A549 (cell line): ENCODE results near the gene XRN1. TPM values are rescaled to one million over a fixed set of nuclear protein-coding genes. Genes with fewer than 3 reads are reported as not detected.

Source experiments
- ATAC-seq, 2 experiments: fragments of 200-7000 bp in 1 of 2; fragments of >200 bp in 1 of 2; cut with Nextera tagmentation in 1 of 2; cut with Tn5 transposase in 1 of 2; 3 replicates each; pipeline versions ENCODE4 v1.8.0 to v1.9.1; 2018 to 2020; ENCODE audit warnings: mild to moderate bottlenecking in 1 of 2, moderate library complexity in 1 of 2
- CTCF ChIA-PET: fragments of 300-600 bp; sonication (Branson Sonifier 250); formaldehyde crosslinking; extraction: SDS; loops from one replicate; lab custom pipeline; 2021; ENCODE audit warnings: antibody characterized with exemption, inconsistent platforms; lab: Yijun Ruan, JAX
- POLR2A ChIA-PET: fragments of 350-600 bp; formaldehyde crosslinking; extraction: SDS; loops from one replicate; lab custom pipeline; 2021; ENCODE audit warnings: antibody characterized with exemption, inconsistent platforms; lab: Yijun Ruan, JAX
- DNase-seq, 2 experiments: peaks; one replicate each; pipeline versions ENCODE4 v3.0.0 to v3.0.0-alpha.2; 2011 to 2016; ENCODE audit warnings: low read depth in 1 of 2, low spot score in 1 of 2
- FAIRE-seq: peaks from 2 replicates; lab custom pipeline; 2011; peaks lifted over from hg19 to GRCh38; lab: Jason Lieb, UNC
- H3K27ac ChIP-seq, 2 experiments: fragments of >200 bp; sonication (Bioruptor Twin); formaldehyde crosslinking; 3 replicates each; pipeline ENCODE4 v1.5.1; 2016 to 2017
- H3K4me1 ChIP-seq: fragments of >200 bp; sonication (Bioruptor Twin); formaldehyde crosslinking; 3 replicates; pipeline ENCODE4 v1.6.1; 2016
- H3K4me2 ChIP-seq: fragments of >200 bp; sonication (Bioruptor Twin); formaldehyde crosslinking; 3 replicates; pipeline ENCODE4 v1.6.1; 2016
- H3K4me3 ChIP-seq: fragments of >200 bp; sonication (Bioruptor Twin); formaldehyde crosslinking; 3 replicates; pipeline ENCODE4 v1.5.1; 2016
- H3K9me3 ChIP-seq: fragments of >200 bp; sonication (Bioruptor Twin); formaldehyde crosslinking; 3 replicates; pipeline ENCODE4 v1.6.1; 2016
- BHLHE40 ChIP-seq: IDR thresholded peaks from 2 replicates; pipeline ENCODE4 v1.6.1; 2012; ENCODE audit warnings: low read depth, low read length, inconsistent platforms
- CBX2 ChIP-seq: fragments of 200-600 bp; sonication (generic); IDR thresholded peaks from 2 replicates; pipeline ENCODE4 v1.6.1; 2016; ENCODE audit warnings: low read depth, mild to moderate bottlenecking, borderline replicate concordance
- CBX8 ChIP-seq: fragments of 200-600 bp; sonication (generic); IDR thresholded peaks from 2 replicates; pipeline ENCODE4 v1.6.1; 2016
- CHD2 ChIP-seq: fragments of 150-350 bp; IDR thresholded peaks from 2 replicates; pipeline ENCODE4 v1.6.1; 2014; ENCODE audit warnings: low read length; ENCODE audit not compliant: partially characterized antibody
- CHD4 ChIP-seq: fragments of 200-600 bp; sonication (generic); IDR thresholded peaks from 2 replicates; pipeline ENCODE4 v1.6.1; 2016; ENCODE audit warnings: antibody characterized with exemption, mild to moderate bottlenecking, borderline replicate concordance
- EHMT2 ChIP-seq: fragments of 200-600 bp; sonication (generic); IDR thresholded peaks from 2 replicates; pipeline ENCODE4 v1.6.1; 2016; ENCODE audit warnings: antibody characterized with exemption, low read depth, mild to moderate bottlenecking, moderate library complexity
- FOSB ChIP-seq: fragments of 250-450 bp; sonication (Bioruptor Pico); IDR thresholded peaks from 2 replicates; pipeline ENCODE4 v1.5.0; 2020; ENCODE audit warnings: mild to moderate bottlenecking, moderate library complexity
- FOXS1 ChIP-seq: fragments of 250-450 bp; sonication (Bioruptor Pico); IDR thresholded peaks from 2 replicates; pipeline ENCODE4 v1.5.0; 2020; ENCODE audit warnings: mild to moderate bottlenecking, moderate library complexity
- HOXA7 ChIP-seq: fragments of 250-450 bp; sonication (Bioruptor Pico); IDR thresholded peaks from 2 replicates; pipeline ENCODE4 v1.5.0; 2020; ENCODE audit warnings: mild to moderate bottlenecking, moderate library complexity
- JUNB ChIP-seq: fragments of >200 bp; sonication (Bioruptor Twin); formaldehyde crosslinking; IDR thresholded peaks from 2 replicates; pipeline ENCODE4 v1.6.1; 2016
- KDM1A ChIP-seq: fragments of 200-600 bp; sonication (generic); IDR thresholded peaks from 2 replicates; pipeline ENCODE4 v1.6.1; 2016; ENCODE audit warnings: low read depth, mild to moderate bottlenecking
- MAFK ChIP-seq: fragments of 450-650 bp; IDR thresholded peaks from 2 replicates; pipeline ENCODE4 v1.6.1; 2014; ENCODE audit not compliant: partially characterized antibody
- MAX ChIP-seq: IDR thresholded peaks from 2 replicates; pipeline ENCODE4 v1.6.1; 2012
- MYC ChIP-seq: IDR thresholded peaks from 2 replicates; pipeline ENCODE4 v1.6.1; 2012; ENCODE audit warnings: mild to moderate bottlenecking, inconsistent platforms, low read length, improper control_type of control experiment, borderline replicate concordance
- NR3C1 ChIP-seq: fragments of >200 bp; sonication (Bioruptor Twin); formaldehyde crosslinking; IDR thresholded peaks from 3 replicates; pipeline ENCODE4 v1.6.1; 2017
- PHF8 ChIP-seq: fragments of 200-600 bp; sonication (generic); IDR thresholded peaks from 2 replicates; pipeline ENCODE4 v1.6.1; 2016; ENCODE audit warnings: low read depth, mild to moderate bottlenecking, antibody characterized with exemption, moderate library complexity, borderline replicate concordance
- RAD21 ChIP-seq, 2 experiments: fragments of >200 bp in 1 of 2; sonication (Bioruptor Twin) in 1 of 2; formaldehyde crosslinking in 1 of 2; IDR thresholded peaks in 1 of 2; conservative IDR thresholded peaks in 1 of 2; 2 replicates in 1 of 2; 3 replicates in 1 of 2; pipeline ENCODE4 v1.6.1; 2012 to 2018; ENCODE audit warnings: inconsistent platforms in 1 of 2
- RCOR1 ChIP-seq: fragments of 150-350 bp; IDR thresholded peaks from 2 replicates; pipeline ENCODE4 v1.6.1; 2014; ENCODE audit warnings: antibody characterized with exemption, low read length, low read depth
- RFX5 ChIP-seq: fragments of 450-650 bp; IDR thresholded peaks from 2 replicates; pipeline ENCODE4 v1.7.1; 2014; ENCODE audit warnings: antibody characterized with exemption, mild to moderate bottlenecking, moderate library complexity
- USF2 ChIP-seq: fragments of 450-650 bp; IDR thresholded peaks from 2 replicates; pipeline ENCODE4 v1.6.1; 2014; ENCODE audit warnings: antibody characterized with exemption
- ZC3H11A ChIP-seq: fragments of 450-650 bp; IDR thresholded peaks from 2 replicates; pipeline ENCODE4 v1.6.1; 2014; ENCODE audit warnings: antibody characterized with exemption, mild to moderate bottlenecking
- ZFP36 ChIP-seq: fragments of 450-650 bp; IDR thresholded peaks from 2 replicates; pipeline ENCODE4 v1.6.1; 2014; ENCODE audit warnings: borderline replicate concordance; ENCODE audit not compliant: partially characterized antibody
- ZNF302 ChIP-seq: fragments of 250-450 bp; sonication (Bioruptor Pico); IDR thresholded peaks from 2 replicates; pipeline ENCODE4 v1.9.0; 2021; ENCODE audit warnings: inconsistent platforms, mild to moderate bottlenecking, moderate library complexity
- ZSCAN20 ChIP-seq: fragments of 250-450 bp; sonication (Bioruptor Pico); IDR thresholded peaks from 2 replicates; pipeline ENCODE4 v1.8.0; 2022; ENCODE audit warnings: mild to moderate bottlenecking, moderate library complexity
- WGBS: methylation state at CpG from one replicate; pipeline ENCODE4 v1.1.6; 2017; ENCODE audit errors: missing lambda C conversion rate; 5-methylcytosine and 5-hydroxymethylcytosine counted together
- polyA plus RNA-seq, 4 experiments: library from polyadenylated mRNA; depleted of rRNA in 3 of 4; stranded (reverse); fragments of >200 nt; fragmentation: RNase III in 1 of 4; extraction: RNeasy Plus Mini Kit Qiagen cat#74134 plus additional on column Dnase treatment in 1 of 4; gene quantifications; 2 replicates in 3 of 4; 3 replicates in 1 of 4; pipeline ENCODE4 v1.2.3, GENCODE V29; 2011 to 2017
- TF ChIP-seq, protein P1 (sequence below): fragments of >200 bp; sonication (Bioruptor Twin); formaldehyde crosslinking; IDR thresholded peaks from 2 replicates; pipeline ENCODE4 v1.6.1; 2016
- TF ChIP-seq, protein P2 (sequence below): fragments of 250-450 bp; sonication (Bioruptor Pico); IDR thresholded peaks from 2 replicates; pipeline ENCODE4 v1.5.0; 2020; ENCODE audit warnings: low read depth, mild to moderate bottlenecking, moderate library complexity
- TF ChIP-seq, protein P3 (sequence below): fragments of 150-350 bp; IDR thresholded peaks from 2 replicates; pipeline ENCODE4 v1.6.1; 2014; ENCODE audit warnings: low read depth, mild to moderate bottlenecking, low read length

Gene XRN1
- polyA plus RNA-seq, 2 of the 4 experiments (the other 2 are of a cell fraction): 4.2 to 22.6 TPM

- TF ChIP-seq CHD2: no peak
- no peak for TF ChIP-seq RFX5
- Histone ChIP-seq H3K4me3 (no peak overlapping the region), H3K4me1 (no peaks in the 10 kb centered on the region), H3K27ac (no peak overlapping the region), H3K4me2 (no peak overlapping the region), H3K9me3 (no peaks in the 10 kb centered on the region)
- CTCF ChIA-PET: interaction anchor here (1.5 kb wide), 1 partner anchor 12 kb away, joined by 5 read pairs; no protein-coding TSS in a partner anchor
- DNase-seq (no peak), FAIRE-seq (no peak), ATAC-seq (no peak)
- POLR2A ChIA-PET: no interaction called here
- WGBS: 57% methylated on average over 4 of the region's 4 CpGs
Observed at GRCh38 chr3:142268426-142268825, 179.4 kb downstream of the XRN1 start.

DNA sequence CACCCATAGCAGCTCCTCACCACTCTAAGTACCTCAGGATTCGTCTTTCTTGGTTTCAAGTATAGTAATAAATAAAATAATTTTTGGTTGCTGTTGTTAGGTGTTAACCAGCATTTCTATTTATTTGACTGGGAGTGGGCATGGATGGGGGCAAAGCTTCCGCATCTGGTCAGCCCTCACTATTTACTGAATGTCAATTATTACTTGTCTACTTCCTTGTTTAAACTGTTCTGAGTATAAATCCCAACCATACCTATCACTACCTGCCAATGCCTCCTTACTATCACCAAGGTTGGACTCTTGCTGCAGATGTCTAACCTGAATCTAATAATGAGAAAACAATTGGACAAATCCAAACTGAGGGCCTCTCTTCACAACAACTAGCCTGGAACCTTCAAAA is 180.6 kb downstream of the XRN1 start:
- no peak for FAIRE-seq
- ATAC-seq: no peak
- ChIA-PET POLR2A (no interaction called here), CTCF (no interaction called here)
- no peak overlapping the region for H3K4me3 ChIP-seq
- no peak for TF ChIP-seq KDM1A
- TF ChIP-seq CHD4: no peak
- no peak for TF ChIP-seq ZNF302 (CRISPR knock-in tag)
- TF ChIP-seq PHF8: no peak
- no peak for TF ChIP-seq MAFK
- TF ChIP-seq, protein P1, sequence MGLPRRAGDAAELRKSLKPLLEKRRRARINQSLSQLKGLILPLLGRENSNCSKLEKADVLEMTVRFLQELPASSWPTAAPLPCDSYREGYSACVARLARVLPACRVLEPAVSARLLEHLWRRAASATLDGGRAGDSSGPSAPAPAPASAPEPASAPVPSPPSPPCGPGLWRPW: no peak
- TF ChIP-seq ZFP36: no peak
- no peak for TF ChIP-seq HOXA7 (CRISPR knock-in tag)
- TF ChIP-seq MAX: no peak
- TF ChIP-seq NR3C1: no peak
- no peak for TF ChIP-seq EHMT2
- no peak for TF ChIP-seq ZC3H11A
- TF ChIP-seq, all 56 proteins: peak for 0
- WGBS: 51% methylated on average over 2 of the region's 2 CpGs
- H3K27ac ChIP-seq: no peak overlapping the region
- no peaks in the 10 kb centered on the region for H3K4me1 ChIP-seq
- H3K9me3 ChIP-seq: no peaks in the 10 kb centered on the region
- H3K4me2 ChIP-seq: no peak overlapping the region
- DNase-seq: no peak

GRCh38 chr3:142263112-142263511 is 184.7 kb downstream of the XRN1 start:
- DNase-seq (no peak), ATAC-seq (no peak), FAIRE-seq (no peak)
- Histone ChIP-seq H3K9me3 (no peaks in the 10 kb centered on the region), H3K4me3 (no peak overlapping the region), H3K4me1 (no peaks in the 10 kb centered on the region), H3K4me2 (no peak overlapping the region), H3K27ac (no peak overlapping the region)
- 75% methylated on average over 2 of the region's 2 CpGs for WGBS
- POLR2A ChIA-PET: no interaction called here
- TF ChIP-seq USF2: no peak
- TF ChIP-seq CBX2: no peak
- TF ChIP-seq KDM1A: no peak
- no peak for TF ChIP-seq FOXS1 (CRISPR knock-in tag)
- TF ChIP-seq BHLHE40: no peak
- TF ChIP-seq JUNB: no peak
- TF ChIP-seq RFX5: no peak
- TF ChIP-seq, protein P2, sequence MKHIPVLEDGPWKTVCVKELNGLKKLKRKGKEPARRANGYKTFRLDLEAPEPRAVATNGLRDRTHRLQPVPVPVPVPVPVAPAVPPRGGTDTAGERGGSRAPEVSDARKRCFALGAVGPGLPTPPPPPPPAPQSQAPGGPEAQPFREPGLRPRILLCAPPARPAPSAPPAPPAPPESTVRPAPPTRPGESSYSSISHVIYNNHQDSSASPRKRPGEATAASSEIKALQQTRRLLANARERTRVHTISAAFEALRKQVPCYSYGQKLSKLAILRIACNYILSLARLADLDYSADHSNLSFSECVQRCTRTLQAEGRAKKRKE (CRISPR knock-in tag): no peak
- TF ChIP-seq RAD21 (conservative IDR thresholded peaks at IDR 0.05 in 1 of 2, IDR thresholded peaks at IDR 0.05 in 1 of 2): no peak
- no peak for TF ChIP-seq ZSCAN20 (CRISPR knock-in tag)
- no peak for TF ChIP-seq ZFP36
- no peak for TF ChIP-seq MAFK
- TF ChIP-seq MYC: no peak
- no peak for TF ChIP-seq FOSB
- TF ChIP-seq, protein P3, sequence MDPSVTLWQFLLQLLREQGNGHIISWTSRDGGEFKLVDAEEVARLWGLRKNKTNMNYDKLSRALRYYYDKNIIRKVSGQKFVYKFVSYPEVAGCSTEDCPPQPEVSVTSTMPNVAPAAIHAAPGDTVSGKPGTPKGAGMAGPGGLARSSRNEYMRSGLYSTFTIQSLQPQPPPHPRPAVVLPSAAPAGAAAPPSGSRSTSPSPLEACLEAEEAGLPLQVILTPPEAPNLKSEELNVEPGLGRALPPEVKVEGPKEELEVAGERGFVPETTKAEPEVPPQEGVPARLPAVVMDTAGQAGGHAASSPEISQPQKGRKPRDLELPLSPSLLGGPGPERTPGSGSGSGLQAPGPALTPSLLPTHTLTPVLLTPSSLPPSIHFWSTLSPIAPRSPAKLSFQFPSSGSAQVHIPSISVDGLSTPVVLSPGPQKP: no peak
- TF ChIP-seq RCOR1: no peak
- TF ChIP-seq, protein P1: no peak
- TF ChIP-seq CBX8: no peak
- CTCF ChIA-PET: interaction anchor here (1.2 kb wide), 1 partner anchor 17 kb away, joined by 7 read pairs; no protein-coding TSS in a partner anchor
